GM12878 (cell line): ENCODE measurements around the gene ZNF469. TPM values are rescaled to one million over a fixed set of nuclear protein-coding genes. Genes with fewer than 3 reads are reported as not detected.

ENCODE experiments used
- ATAC-seq: fragments of 200-7000 bp; cut with Tn5 transposase; 3 replicates; pipeline ENCODE4 v1.9.1; 2020; ENCODE audit warnings: mild to moderate bottlenecking, moderate library complexity
- BruUV-seq: library from RNA; stranded (reverse); fragments of 400-500 nt; replicated peaks from 2 replicates; lab custom pipeline; 2021; lab: Mats Ljungman, UMichigan
- CTCF ChIA-PET: fragments of 300-600 bp; sonication (Branson Sonifier 250); formaldehyde crosslinking; extraction: SDS; loops from one replicate; lab custom pipeline; 2021; ENCODE audit warnings: inconsistent platforms; lab: Yijun Ruan, JAX
- POLR2A ChIA-PET: fragments of 350-600 bp; formaldehyde crosslinking; extraction: SDS; loops from one replicate; lab custom pipeline; 2021; ENCODE audit warnings: inconsistent platforms; lab: Charles Lee
- RAD21 ChIA-PET: fragments of 300-600 bp; sonication (Branson Sonifier 250); formaldehyde crosslinking; loops from one replicate; lab custom pipeline; 2023; ENCODE audit warnings: antibody characterized with exemption; ENCODE audit not compliant: unreplicated experiment; lab: Charles Lee
- SMC1A ChIA-PET: fragments of 300-600 bp; sonication (Branson Sonifier 250); formaldehyde crosslinking; loops from one replicate; lab custom pipeline; 2023; ENCODE audit not compliant: unreplicated experiment, uncharacterized antibody; lab: Charles Lee
- DNase-seq: peaks from one replicate; pipeline ENCODE4 v3.0.0-alpha.2; 2011; ENCODE audit warnings: low read depth, low spot score
- FAIRE-seq: peaks from 3 replicates; lab custom pipeline; 2011; peaks lifted over from hg19 to GRCh38; lab: Jason Lieb, UNC
- H2AFZ ChIP-seq: 2 replicates; pipeline ENCODE4 v1.6.0; 2011; ENCODE audit warnings: low read depth, low read length, control low read depth; ENCODE audit not compliant: control insufficient read depth
- H3K27ac ChIP-seq: 2 replicates; pipeline ENCODE4 v1.5.1; 2011; ENCODE audit warnings: control low read depth; ENCODE audit not compliant: control insufficient read depth, insufficient read depth
- H3K27me3 ChIP-seq, 2 experiments: replicated peaks in 1 of 2; 2 replicates each; pipeline versions ENCODE4 v1.6.0 to v1.6.1; 2011; ENCODE audit warnings: low read length in 1 of 2; ENCODE audit not compliant: control insufficient read depth in 2 of 2, insufficient read depth in 2 of 2
- H3K36me3 ChIP-seq, 2 experiments: 2 replicates each; pipeline ENCODE4 v1.5.1; 2011; ENCODE audit warnings: low read length in 1 of 2; ENCODE audit not compliant: control insufficient read depth in 2 of 2, insufficient read depth in 2 of 2
- H3K4me1 ChIP-seq: 2 replicates; pipeline ENCODE4 v1.6.1; 2011; ENCODE audit warnings: mild to moderate bottlenecking, low read length, moderate library complexity, mixed read lengths; ENCODE audit not compliant: control insufficient read depth, insufficient read depth
- H3K4me2 ChIP-seq: 2 replicates; pipeline ENCODE4 v1.6.0; 2011; ENCODE audit warnings: control low read depth; ENCODE audit not compliant: control insufficient read depth, insufficient read depth
- H3K4me3 ChIP-seq: fragments of 200-600 bp; sonication (generic); 2 replicates; pipeline ENCODE4 v1.5.1; 2016
- H3K79me2 ChIP-seq: 2 replicates; pipeline ENCODE4 v1.6.0; 2011; ENCODE audit warnings: low read length; ENCODE audit not compliant: control insufficient read depth, insufficient read depth
- H3K9ac ChIP-seq: 2 replicates; pipeline ENCODE4 v1.8.0; 2011; ENCODE audit warnings: low read length, control low read depth, mixed read lengths; ENCODE audit not compliant: control insufficient read depth, insufficient read depth
- H3K9me3 ChIP-seq: replicated peaks from 3 replicates; pipeline ENCODE4 v1.5.1; 2011; ENCODE audit warnings: mild to moderate bottlenecking, low read length; ENCODE audit not compliant: control insufficient read depth, insufficient read depth
- H4K20me1 ChIP-seq: 2 replicates; pipeline ENCODE4 v1.6.0; 2011; ENCODE audit not compliant: control insufficient read depth, insufficient read depth
- CBX3 ChIP-seq: fragments of 200-600 bp; sonication (generic); IDR thresholded peaks from 2 replicates; pipeline ENCODE4 v1.6.1; 2016; ENCODE audit warnings: low read depth, borderline replicate concordance
- EED ChIP-seq: sonication (generic); IDR thresholded peaks from 2 replicates; pipeline ENCODE4 v1.6.1; 2016; ENCODE audit warnings: antibody characterized with exemption, low read depth
- GATAD2B ChIP-seq: fragments of 450-650 bp; conservative IDR thresholded peaks from 2 replicates; pipeline ENCODE4 v1.6.1; 2017; ENCODE audit warnings: low read depth, mild to moderate bottlenecking, moderate library complexity
- IRF4 ChIP-seq: IDR thresholded peaks from 2 replicates; pipeline ENCODE4 v1.6.1; 2011; ENCODE audit warnings: low read depth, low read length
- MTA2 ChIP-seq: fragments of 450-650 bp; IDR thresholded peaks from 2 replicates; pipeline ENCODE4 v1.6.1; 2016; ENCODE audit warnings: low read depth, mild to moderate bottlenecking, moderate library complexity
- MYC ChIP-seq: IDR thresholded peaks from 2 replicates; pipeline ENCODE4 v1.6.1; 2011; ENCODE audit warnings: mild to moderate bottlenecking, low read length, moderate library complexity, inconsistent platforms; ENCODE audit not compliant: insufficient read depth, insufficient replicate concordance, insufficient read length, severe bottlenecking
- NFIC ChIP-seq: IDR thresholded peaks from 2 replicates; pipeline ENCODE4 v1.6.1; 2012; ENCODE audit warnings: low read depth, mild to moderate bottlenecking, inconsistent platforms, low read length, moderate library complexity
- NR2C2 ChIP-seq: IDR thresholded peaks from 2 replicates; pipeline ENCODE4 v1.6.1; 2011; ENCODE audit warnings: borderline replicate concordance, low read depth; ENCODE audit not compliant: control insufficient read depth, insufficient read length
- NRF1 ChIP-seq: conservative IDR thresholded peaks from 2 replicates; pipeline ENCODE4 v1.6.1; 2011; ENCODE audit warnings: mild to moderate bottlenecking, low read depth, low read length, improper control_type of control experiment
- POLR2AphosphoS5 ChIP-seq: IDR thresholded peaks from 2 replicates; pipeline ENCODE4 v1.6.1; 2011; ENCODE audit warnings: mild to moderate bottlenecking, low read length, inconsistent platforms
- RCOR1 ChIP-seq: conservative IDR thresholded peaks from 2 replicates; pipeline ENCODE4 v1.6.1; 2012; ENCODE audit warnings: low read depth, low read length, improper control_type of control experiment
- REST ChIP-seq: IDR thresholded peaks from 2 replicates; pipeline ENCODE4 v1.6.1; 2012; ENCODE audit warnings: mild to moderate bottlenecking, low read depth, low read length
- SPI1 ChIP-seq: IDR thresholded peaks from 2 replicates; pipeline ENCODE4 v1.6.1; 2011; ENCODE audit warnings: low read depth, mild to moderate bottlenecking, low read length, moderate library complexity, borderline replicate concordance; ENCODE audit not compliant: insufficient read depth
- SREBF1 ChIP-seq: IDR thresholded peaks from 2 replicates; pipeline ENCODE4 v1.6.1; 2012; ENCODE audit warnings: mild to moderate bottlenecking, low read length
- ZBTB11 ChIP-seq: fragments of 450-650 bp; formaldehyde crosslinking; IDR thresholded peaks from 2 replicates; pipeline ENCODE4 v1.5.0; 2022; ENCODE audit warnings: mild to moderate bottlenecking, missing genetic modification characterization
- WGBS: methylation state at CpG from one replicate; pipeline ENCODE4 v1.1.6; 2016; ENCODE audit warnings: low lambda C conversion rate; ENCODE audit not compliant: insufficient replicate concordance, insufficient coverage; ENCODE audit errors: missing lambda C conversion rate; 5-methylcytosine and 5-hydroxymethylcytosine counted together
- in situ Hi-C: fragments of 300-500 bp; cut with MboI; formaldehyde crosslinking; loops from 9 replicates; pipeline ENCODE4 v1.14.3; 2018; ENCODE audit warnings: mixed read lengths
- intact Hi-C: fragments of 100-400 bp; cut with micrococcal nuclease; formaldehyde crosslinking; loops from one replicate; pipeline ENCODE4 v1.14.2; 2022; ENCODE audit not compliant: unreplicated experiment
- polyA plus RNA-seq, 11 experiments: library from polyadenylated mRNA; depleted of rRNA in 4 of 11; unstranded in 6 of 11; stranded (reverse) in 5 of 11; fragments of >200 nt; fragmentation: Nextera tagmentation in 4 of 11; fragmentation: Illumina TruSeq in 1 of 11; extraction: Ambion mirVana in 4 of 11; extraction: Trizol in 1 of 11; gene quantifications; 1 replicate in 1 of 11; 2 replicates in 10 of 11; pipeline versions ENCODE4 v1.2.1 to v1.2.3, GENCODE V29; 2011 to 2016; ENCODE audit warnings: inconsistent platforms in 2 of 11, missing spikeins in 2 of 11, low read depth in 1 of 11
- total RNA-seq, 4 experiments: library from RNA; depleted of rRNA in 3 of 4; stranded (reverse); fragments of >200 nt in 3 of 4; fragmentation: Illumina TruSeq in 1 of 4; extraction: Trizol in 1 of 4; gene quantifications; 2 replicates each; pipeline versions ENCODE4 v1.2.1 to v1.2.3, GENCODE V29; 2013 to 2021
- TF ChIP-seq, protein P1 (sequence below): IDR thresholded peaks from 2 replicates; pipeline ENCODE4 v1.6.1; 2011; ENCODE audit warnings: borderline replicate concordance, low read depth, mild to moderate bottlenecking, moderate library complexity, low read length; ENCODE audit not compliant: insufficient read depth, poor library complexity, severe bottlenecking

ZNF469 gene
- total and polyA plus RNA-seq, 10 of the 15 experiments (the other 5 are each of a cell fraction or from before 2014, with no cell fraction given) = 0.01 to 0.21 (median 0.04) TPM; not detected in 3

- H3K79me2 ChIP-seq = no peaks in the 10 kb centered on the region
- H3K9me3 ChIP-seq = no peaks in the 10 kb centered on the region; the same call in 2 of the 3 replicates
- in situ Hi-C loops = no loop called here
- H3K4me1 ChIP-seq = no peaks in the 10 kb centered on the region; the same call in 1 of the 2 replicates
- no peak overlapping the region for H3K4me2 ChIP-seq
- DNase-seq (no peak), ATAC-seq (no peak), FAIRE-seq (no peak)
- no peak for TF ChIP-seq MTA2
- no peak for TF ChIP-seq SREBF1
- no peak for TF ChIP-seq GATAD2B
- TF ChIP-seq POLR2AphosphoS5 = no peak
- no peak for TF ChIP-seq SPI1
- TF ChIP-seq NR2C2 = no peak
- TF ChIP-seq ZBTB11 = no peak
- TF ChIP-seq IRF4 = no peak
- TF ChIP-seq, protein P1, sequence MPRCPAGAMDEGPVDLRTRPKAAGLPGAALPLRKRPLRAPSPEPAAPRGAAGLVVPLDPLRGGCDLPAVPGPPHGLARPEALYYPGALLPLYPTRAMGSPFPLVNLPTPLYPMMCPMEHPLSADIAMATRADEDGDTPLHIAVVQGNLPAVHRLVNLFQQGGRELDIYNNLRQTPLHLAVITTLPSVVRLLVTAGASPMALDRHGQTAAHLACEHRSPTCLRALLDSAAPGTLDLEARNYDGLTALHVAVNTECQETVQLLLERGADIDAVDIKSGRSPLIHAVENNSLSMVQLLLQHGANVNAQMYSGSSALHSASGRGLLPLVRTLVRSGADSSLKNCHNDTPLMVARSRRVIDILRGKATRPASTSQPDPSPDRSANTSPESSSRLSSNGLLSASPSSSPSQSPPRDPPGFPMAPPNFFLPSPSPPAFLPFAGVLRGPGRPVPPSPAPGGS = no peak
- no peak for TF ChIP-seq REST
- no peak for TF ChIP-seq CBX3
- no peak for TF ChIP-seq EED
- TF ChIP-seq RCOR1 = no peak
- no peak for TF ChIP-seq NRF1
- no peak for TF ChIP-seq NFIC
- TF ChIP-seq MYC = no peak
- intact Hi-C loops = no loop called here
- H3K27me3 ChIP-seq = no peaks in the 10 kb centered on the region
- no peak overlapping the region for H3K27ac ChIP-seq
- CTCF ChIA-PET = no interaction called here
- no peak overlapping the region for H3K4me3 ChIP-seq
- BruUV-seq = no TSS peak
- no peaks in the 10 kb centered on the region for H3K36me3 ChIP-seq
- POLR2A ChIA-PET = no interaction called here
- SMC1A ChIA-PET = no interaction called here
- no peaks in the 10 kb centered on the region for H4K20me1 ChIP-seq
- no peak overlapping the region for H3K9ac ChIP-seq
- no peak overlapping the region for H2AFZ ChIP-seq
- RAD21 ChIA-PET = no interaction called here
- WGBS = 50% methylated on average over 13 of the region's 15 CpGs
These were observed 31.8 kb upstream of the ZNF469 start for GRCh38 chr16:88350922-88351321.
